ENCODE data around the gene SLC39A12.

SLC39A12 gene

GRCh38 chr10:17965649-17966235 is 14.0 kb downstream of the SLC39A12 start:
- no peak for DNase-seq

GRCh38 chr10:17974505-17974904 is 22.8 kb downstream of the SLC39A12 start:
- DNase-seq, result no peak

GRCh38 chr10:17980846-17981565 is 29.3 kb downstream of the SLC39A12 start:
- no peak for DNase-seq

GRCh38 chr10:17981766-17982380 is 30.2 kb downstream of the SLC39A12 start:
- DNase-seq, result no peak

- DNase-seq, result no peak
Measured at GRCh38 chr10:17984056-17984455, 32.3 kb downstream of the SLC39A12 start.

- DNase-seq, result no peak
Measured at GRCh38 chr10:17984563-17984962, 32.8 kb downstream of the SLC39A12 start.

GRCh38 chr10:17989908-17990767 is 38.4 kb downstream of the SLC39A12 start:
- no peak for DNase-seq

- DNase-seq, result no peak
Measured at GRCh38 chr10:17992266-17992665, 40.5 kb downstream of the SLC39A12 start.

GRCh38 chr10:17993361-17993760 is 41.6 kb downstream of the SLC39A12 start:
- no peak for DNase-seq

- DNase-seq, result no peak
Measured at GRCh38 chr10:18000601-18001000, 48.9 kb downstream of the SLC39A12 start.

- no peak for DNase-seq
Measured at GRCh38 chr10:18005445-18005780, 53.7 kb downstream of the SLC39A12 start.

GRCh38 chr10:18005781-18006456 is 54.2 kb downstream of the SLC39A12 start:
- DNase-seq, result no peak

- DNase-seq, result no peak
Measured at GRCh38 chr10:18008986-18009385, 57.3 kb downstream of the SLC39A12 start.

GRCh38 chr10:18010050-18010449 is 58.3 kb downstream of the SLC39A12 start:
- no peak for DNase-seq

GRCh38 chr10:18020523-18020922 is 68.8 kb downstream of the SLC39A12 start:
- no peak for DNase-seq

GRCh38 chr10:18021725-18022480 is 70.2 kb downstream of the SLC39A12 start:
- no peak for DNase-seq

- DNase-seq, result no peak
Measured at GRCh38 chr10:18043148-18044006, 91.7 kb downstream of the SLC39A12 start.

GRCh38 chr10:18044976-18045720 is 93.4 kb downstream of the SLC39A12 start:
- no peak for DNase-seq

GRCh38 chr10:18056583-18056982 is 104.9 kb downstream of the SLC39A12 start:
- no peak for DNase-seq

- no peak for DNase-seq
Measured at GRCh38 chr10:18059826-18060559, 108.3 kb downstream of the SLC39A12 start.

Data from activated gamma-delta T cell treated with Interleukin-2 at 50 U/mL for 16 hours (primary cell).